COLO829 (cell line): Measurements from ENCODE around the gene SMCHD1.
"Not testable (repeated sequence)": the region's sequence is repeated elsewhere in the genome, so short reads cannot be mapped to it uniquely, and the experiment has no call there.

Experiments used
- DNase-seq: peaks from one replicate; pipeline ENCODE4 v3.0.0; 2012; ENCODE audit warnings: low spot score

SMCHD1 gene

DNA sequence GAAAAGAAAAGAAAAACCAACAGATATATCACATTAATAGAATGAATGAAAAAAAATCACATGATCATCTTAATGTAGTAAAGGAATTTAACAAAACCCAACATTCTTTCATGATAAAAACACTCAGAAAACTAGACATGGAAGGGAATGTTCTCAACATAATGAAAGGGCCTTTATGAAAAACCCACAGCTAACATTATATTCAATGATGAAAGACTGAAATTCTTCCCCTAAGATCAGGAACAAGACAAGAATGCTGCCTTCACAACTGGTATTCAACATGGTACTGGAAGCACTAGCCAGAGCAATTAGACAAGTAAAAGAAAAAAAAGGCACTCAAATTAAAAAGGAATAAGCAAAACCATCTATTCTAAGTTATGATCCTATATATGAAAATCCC lies 162.8 kb downstream of the SMCHD1 start:
- no peak for DNase-seq

DNA sequence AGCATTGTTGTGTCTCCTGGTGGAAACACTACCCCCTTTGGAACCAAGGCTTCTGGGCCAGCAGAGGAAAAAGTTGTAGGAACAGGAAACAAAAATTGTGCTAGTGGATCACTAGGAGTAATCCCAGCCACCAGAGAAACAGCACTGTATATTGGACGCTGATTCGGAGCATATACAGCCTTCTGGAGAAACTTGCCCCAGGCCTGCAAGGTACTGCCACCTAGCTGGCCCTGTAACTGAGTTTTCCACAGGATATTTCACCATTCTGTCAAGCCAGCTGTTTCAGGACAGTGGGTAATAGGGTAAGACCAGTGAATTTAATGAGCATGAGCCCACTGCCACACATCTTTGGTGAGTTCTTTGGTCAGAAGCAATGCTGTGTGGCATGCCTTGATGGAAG lies 166.2 kb downstream of the SMCHD1 start:
- no peak for DNase-seq

DNA sequence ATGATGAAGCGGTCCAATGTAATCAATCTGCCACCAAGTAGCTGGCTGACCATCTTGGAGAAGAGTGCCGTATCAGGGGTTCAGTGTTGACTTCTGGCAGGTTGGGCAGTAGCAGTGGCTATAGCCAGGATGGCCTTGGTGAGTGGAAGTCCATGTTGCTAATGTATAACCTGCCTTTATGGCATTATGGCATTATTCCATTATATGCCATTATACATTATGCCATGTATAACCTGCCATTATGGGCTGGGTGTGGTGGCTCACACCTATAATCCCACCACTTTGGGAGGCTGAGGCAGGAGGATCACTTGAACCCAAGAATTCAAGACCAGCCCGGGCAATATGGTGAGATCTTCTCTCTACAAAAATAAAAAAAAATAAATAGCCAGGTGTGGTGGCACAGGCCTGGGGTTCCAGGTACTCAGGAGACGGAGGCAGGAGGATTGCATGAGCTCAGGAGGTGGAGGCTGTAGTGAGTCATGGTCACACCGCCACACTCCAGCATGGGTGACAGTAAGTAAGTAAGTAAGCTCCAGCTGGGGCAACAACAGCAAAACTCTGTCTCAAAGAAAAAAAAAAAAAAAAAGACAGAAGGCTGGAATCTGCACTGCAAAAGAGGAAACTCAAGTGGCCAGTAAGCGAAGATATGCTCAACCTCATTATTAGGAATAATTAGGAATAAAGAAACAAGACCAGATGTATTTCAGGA lies 166.8 kb downstream of the SMCHD1 start:
- no peak for DNase-seq

DNA sequence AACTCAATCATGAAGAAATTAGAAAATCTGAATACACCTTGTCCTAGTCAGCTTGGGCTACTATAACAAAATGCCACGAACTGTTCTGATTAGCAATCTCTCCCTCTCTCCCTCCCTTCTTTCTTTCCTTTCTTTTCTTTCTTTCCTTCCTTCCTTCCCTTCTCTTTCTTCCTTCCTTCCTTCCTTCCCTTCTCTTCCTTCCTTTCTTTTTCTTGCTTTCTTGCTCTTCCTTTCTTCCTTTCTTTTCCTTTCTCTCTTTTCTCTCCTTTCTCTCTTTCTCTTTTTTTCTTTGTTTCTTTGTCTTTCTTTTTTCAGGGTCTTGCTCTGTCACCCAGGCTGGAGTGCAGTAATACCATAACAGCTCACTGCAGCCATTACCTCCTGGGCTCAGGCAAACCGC lies 167.7 kb downstream of the SMCHD1 start:
- no peak for DNase-seq

DNA sequence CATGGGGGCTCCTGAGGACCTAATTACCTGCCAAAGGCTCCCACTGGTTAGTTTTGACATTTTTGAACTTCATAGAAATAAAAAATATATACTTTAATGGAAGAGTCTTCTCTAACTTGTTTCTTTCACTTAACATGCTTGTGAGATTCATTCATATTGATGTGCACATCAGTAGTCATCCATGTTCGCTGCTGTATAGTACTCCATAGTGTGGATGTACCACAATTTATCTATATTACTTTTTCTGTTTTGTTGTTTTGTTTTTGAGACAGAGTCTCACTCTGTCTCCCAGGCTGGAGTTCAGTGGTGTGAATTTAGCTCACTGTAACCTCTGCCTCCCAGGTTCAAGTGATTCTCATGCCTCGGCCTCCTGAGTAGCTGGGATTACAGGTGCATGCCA lies 168.4 kb downstream of the SMCHD1 start:
- no peak for DNase-seq

DNA sequence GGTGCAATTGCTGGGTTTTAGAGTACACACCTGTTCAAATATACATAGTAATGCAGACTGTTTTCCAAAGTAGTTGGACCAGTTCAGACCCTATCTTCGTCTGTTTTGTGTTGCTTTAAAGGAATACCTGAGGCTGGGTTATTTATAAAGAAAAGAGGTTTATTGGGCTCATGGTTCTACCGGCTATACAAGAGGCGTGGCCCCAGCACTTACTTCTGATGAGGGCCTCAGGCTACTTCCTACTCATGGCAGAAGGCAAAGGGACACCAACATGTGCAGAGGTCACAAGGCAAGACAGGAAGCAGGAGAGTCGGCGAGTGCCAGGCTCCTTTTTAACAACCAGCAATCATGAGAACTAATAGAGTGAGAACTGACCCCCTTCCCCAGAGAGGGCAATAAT lies 169.3 kb downstream of the SMCHD1 start:
- no peak for DNase-seq

DNA sequence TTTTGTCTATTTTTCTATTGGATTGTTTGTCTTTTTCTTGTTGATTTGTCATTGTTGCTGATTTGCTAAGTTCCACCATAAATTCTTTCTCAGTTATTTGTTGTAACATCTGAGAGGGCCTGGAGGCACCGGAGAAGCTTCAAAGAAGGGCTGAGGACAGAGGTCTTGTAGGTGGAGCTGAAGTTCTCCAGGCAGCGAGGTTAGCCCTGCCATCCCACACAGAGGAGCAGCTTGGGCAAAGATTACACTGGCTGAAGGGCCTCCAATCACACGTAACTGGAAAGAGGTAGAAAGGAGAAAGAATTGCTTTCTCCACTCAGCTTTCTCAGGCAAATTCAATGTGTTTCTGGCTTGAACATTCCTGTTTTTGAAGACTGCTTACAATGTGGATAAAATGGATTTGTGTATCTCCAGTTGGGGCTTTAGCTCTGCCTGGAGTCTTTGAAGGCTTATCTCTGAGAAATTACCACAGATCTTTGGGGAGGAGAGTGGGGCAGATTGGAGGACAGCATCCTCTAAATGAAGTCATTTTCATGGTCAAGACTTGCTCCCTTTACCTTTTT lies 170.2 kb downstream of the SMCHD1 start:
- no peak for DNase-seq

DNA sequence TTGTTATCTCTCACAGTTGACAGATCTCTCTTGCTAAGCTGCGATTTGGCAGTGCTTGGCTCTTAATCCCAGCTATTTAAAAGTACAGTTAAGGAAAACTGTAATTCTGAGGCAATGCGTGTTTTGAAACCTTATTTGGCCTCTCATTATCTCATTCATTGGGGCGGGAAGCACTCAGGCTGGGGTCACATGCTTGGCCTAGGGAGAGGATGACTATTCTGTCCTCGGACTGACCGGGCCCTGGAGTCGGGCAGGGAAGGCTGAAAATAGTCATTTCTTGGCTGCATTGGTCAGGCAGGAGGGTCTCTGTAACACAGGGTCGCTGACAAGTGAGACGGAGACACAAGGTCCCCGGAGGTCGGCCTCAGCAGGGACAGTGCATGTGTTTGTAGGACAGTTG lies 171.1 kb downstream of the SMCHD1 start:
- no peak for DNase-seq

- DNase-seq, result no peak
These were observed 171.5 kb downstream of the SMCHD1 start for GRCh38 chr18:2827061-2827460.

DNA sequence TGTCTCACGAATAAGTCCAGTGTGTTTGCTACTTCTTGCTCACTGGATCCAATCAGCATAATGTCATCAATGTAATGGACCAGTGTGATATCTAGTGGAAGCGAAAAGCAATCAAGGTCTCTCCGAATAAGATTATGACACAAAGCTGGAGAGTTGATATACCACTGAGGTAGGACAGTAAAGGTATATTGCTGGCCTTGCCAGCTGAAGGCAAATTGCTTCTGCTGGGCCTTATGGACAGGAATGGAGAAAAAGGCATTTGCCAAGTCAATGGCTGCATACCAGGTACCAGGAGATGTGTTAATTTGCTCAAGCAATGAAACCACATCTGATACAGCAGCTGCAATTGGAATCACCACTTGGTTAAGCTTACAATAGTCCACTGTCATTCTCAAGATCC lies 180.6 kb downstream of the SMCHD1 start:
- not testable (repeated sequence) for DNase-seq

DNA sequence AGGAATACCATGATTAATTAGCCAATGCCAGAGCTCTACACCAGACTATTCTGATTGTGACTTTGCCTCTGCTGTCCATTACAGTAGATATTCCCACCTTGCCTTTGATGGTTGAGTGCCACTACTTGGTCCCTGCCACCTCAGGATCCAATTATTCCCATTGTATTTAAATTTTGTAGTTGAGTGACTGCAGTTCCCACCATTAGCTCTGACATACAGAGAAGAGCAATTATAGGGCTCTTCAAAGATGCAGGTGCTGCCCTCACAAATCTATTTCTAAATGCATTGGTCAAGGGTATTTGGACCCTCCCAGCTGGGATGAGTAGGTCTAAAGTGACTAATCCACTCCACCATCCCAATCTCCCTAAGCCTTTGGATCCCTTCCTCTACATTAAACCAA lies 181.8 kb downstream of the SMCHD1 start:
- DNase-seq, result not testable (repeated sequence)

- no peak for DNase-seq
These were observed 183.7 kb downstream of the SMCHD1 start for GRCh38 chr18:2839202-2839601.

DNA sequence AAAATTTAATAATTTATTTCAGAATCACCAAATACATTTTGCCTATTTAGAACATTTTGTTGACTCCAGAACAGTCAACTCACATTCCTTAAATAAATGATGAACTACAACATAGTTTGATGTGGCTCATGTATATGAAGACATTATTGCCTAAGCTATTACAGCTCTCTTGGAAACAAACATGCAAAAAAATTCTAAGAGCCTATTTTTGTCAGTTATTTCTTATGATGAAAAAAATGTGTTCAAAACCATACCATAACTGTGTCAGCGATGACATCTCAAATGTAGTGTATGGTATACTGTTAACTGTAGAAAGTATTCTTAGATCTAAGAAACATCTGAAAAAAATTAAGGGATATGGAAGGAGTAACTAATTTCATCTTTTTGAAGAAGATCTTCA lies 185.0 kb downstream of the SMCHD1 start:
- DNase-seq, result no peak

DNA sequence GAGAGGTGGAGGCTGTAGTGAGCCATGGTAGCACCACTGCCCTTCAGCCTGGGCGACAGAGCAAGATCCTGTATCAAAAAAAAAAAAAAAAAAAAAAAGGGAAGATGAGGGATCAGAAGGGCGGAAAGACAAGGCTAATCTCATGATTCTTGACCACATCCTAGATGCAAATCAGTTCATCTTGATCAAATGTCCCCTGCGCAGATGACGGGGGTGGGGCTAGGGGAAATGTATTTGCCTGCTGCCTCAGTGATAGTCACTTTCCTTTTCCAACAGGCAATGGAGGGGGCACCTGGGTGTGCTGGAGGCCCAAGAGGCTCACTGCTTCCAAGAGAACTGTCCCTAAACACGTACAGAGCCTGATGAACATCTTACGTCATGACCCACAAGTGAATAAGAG lies 187.6 kb downstream of the SMCHD1 start:
- DNase-seq, result no peak

DNA sequence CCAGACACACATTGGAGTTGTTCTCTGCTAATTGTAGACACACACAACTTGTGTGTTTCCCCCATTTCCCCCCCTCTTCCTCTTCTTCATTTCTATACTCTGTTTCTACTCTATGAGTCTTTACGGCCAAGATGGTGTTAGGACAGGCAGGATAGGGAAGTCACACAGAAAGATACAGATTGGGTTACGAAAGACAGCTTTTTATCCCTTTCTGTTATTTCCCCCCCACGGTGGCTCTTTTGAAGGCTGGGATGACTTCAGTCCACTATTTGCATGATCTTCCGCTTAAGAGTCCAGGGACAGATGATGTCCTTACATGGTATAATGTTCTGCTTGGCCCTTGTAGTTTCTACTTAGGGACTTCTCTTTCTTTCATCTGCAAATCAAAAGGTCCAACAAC lies 189.6 kb downstream of the SMCHD1 start:
- DNase-seq, result no peak

- DNase-seq, result no peak
These were observed 191.2 kb downstream of the SMCHD1 start, which contains the start of gene EMILIN2 for GRCh38 chr18:2846636-2847316. TSS of gene EMILIN2 (plus strand) at chr18:2847006. CDS start at chr18:2847189, 183 bp downstream.

- DNase-seq, result no peak
These were observed 192.1 kb downstream of the SMCHD1 start for GRCh38 chr18:2847317-2848246.

GRCh38 chr18:2848247-2849246 lies 193.0 kb downstream of the SMCHD1 start:
- DNase-seq, result peak; percentile 17

GRCh38 chr18:2850816-2851215 lies 195.3 kb downstream of the SMCHD1 start:
- DNase-seq, result no peak

DNA sequence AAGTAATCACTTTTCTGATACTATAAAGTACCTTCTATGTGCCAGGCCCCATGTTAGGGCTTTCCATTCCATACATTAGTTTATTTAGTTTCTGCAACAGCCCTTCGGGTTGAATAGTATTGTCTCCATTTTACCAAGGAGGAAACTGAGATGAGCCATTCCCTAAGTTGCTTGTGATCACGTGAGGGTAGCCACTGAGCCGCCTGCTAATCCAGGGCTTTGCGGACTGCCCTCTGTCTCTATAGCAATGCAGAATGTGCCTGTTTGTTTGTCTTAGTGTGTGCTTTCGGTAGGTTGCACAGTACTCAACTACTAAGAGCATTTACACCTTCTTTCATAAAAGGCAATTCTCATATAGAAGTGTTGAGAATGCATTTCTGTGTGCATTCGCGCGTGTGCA lies 196.2 kb downstream of the SMCHD1 start:
- DNase-seq, result no peak

GRCh38 chr18:2852460-2852859 lies 196.9 kb downstream of the SMCHD1 start:
- not testable (repeated sequence) for DNase-seq
